ENCODE results near the gene GRK6. TPM values are rescaled to one million over a fixed set of nuclear protein-coding genes. Genes with fewer than 3 reads are reported as not detected.

GRK6 gene
- total RNA-seq, 8 experiments from 2014 or later = 16.2 to 29.5 (median 21.5) TPM

GRCh38 chr5:177468329-177468684 is 41.8 kb downstream of the GRK6 start:
- in situ Hi-C loops (cut with MboI; ENCODE audit: low pct_unique_long_range_greater_than_20kb in 2 of 9, low sequenced_read_pairs in 9 of 9, unreplicated experiment in 9 of 9) = no loop called here
- no peak overlapping the region for H3K4me3 ChIP-seq
- ATAC-seq (replicated peaks in 6 of 8) = no peak

GRCh38 chr5:177468685-177469628 is 42.5 kb downstream of the GRK6 start:
- peak overlapping the region; percentile 53 to 81 for H3K27ac ChIP-seq
- WGBS, 10 experiments = 36 to 60% (median 39%) methylated on average over 1 to 4 of the region's 25 CpGs; no CpG with 5 or more reads in 7 of the 10 experiments
- H3K4me3 ChIP-seq = peak overlapping the region in 2 of 5 donors; percentile 3 to 6
- ATAC-seq (replicated peaks in 6 of 8) = peak; percentile 44 to 72 (median 66)
- H3K4me1 ChIP-seq (replicated peaks in 1 of 2) = peaks cover 37 to 42% of the 10 kb centered on the region in 2 donors
- in situ Hi-C loops (cut with MboI; ENCODE audit: low pct_unique_long_range_greater_than_20kb in 2 of 9, low sequenced_read_pairs in 9 of 9, unreplicated experiment in 9 of 9) = no loop called here

More at GRCh38 chr5:177468329-177468684, 41.8 kb downstream of the GRK6 start:
- Histone ChIP-seq H3K27ac (peak overlapping the region; percentile 53 to 81), H3K4me1 (replicated peaks in 1 of 2) (peaks cover 36 to 41% of the 10 kb centered on the region in 2 donors)
- 80 to 100% methylated on average over 1 of the region's 2 CpGs; no CpG with 5 or more reads in 8 of the 10 experiments for WGBS, 10 experiments

GRCh38 chr5:177469750-177470525 is 43.5 kb downstream of the GRK6 start:
- ATAC-seq (replicated peaks in 6 of 8) = no peak
- peaks cover 44 to 48% of the 10 kb centered on the region in 2 donors for H3K4me1 ChIP-seq (replicated peaks in 1 of 2)
- H3K4me3 ChIP-seq = peak overlapping the region in 2 of 5 donors; percentile 3 to 6
- 0 to 100% (median 64%) methylated on average over 1 to 5 of the region's 8 CpGs; no CpG with 5 or more reads in 4 of the 10 experiments for WGBS, 10 experiments
- peak overlapping the region; percentile 35 to 81 for H3K27ac ChIP-seq
- in situ Hi-C loops (cut with MboI; ENCODE audit: low pct_unique_long_range_greater_than_20kb in 2 of 9, low sequenced_read_pairs in 9 of 9, unreplicated experiment in 9 of 9) = no loop called here

GRCh38 chr5:177470759-177471536 is 44.5 kb downstream of the GRK6 start:
- WGBS, 10 experiments = 0 to 100% (median 92%) methylated on average over 1 to 4 of the region's 10 CpGs; no CpG with 5 or more reads in 6 of the 10 experiments
- H3K4me1 ChIP-seq (replicated peaks in 1 of 2) = peaks cover 44 to 48% of the 10 kb centered on the region in 2 donors
- in situ Hi-C loops (cut with MboI; ENCODE audit: low pct_unique_long_range_greater_than_20kb in 2 of 9, low sequenced_read_pairs in 9 of 9, unreplicated experiment in 9 of 9) = no loop called here
- ATAC-seq (replicated peaks in 6 of 8) = no peak
- peak overlapping the region in 4 of 5 donors; percentile 71 to 98 (median 92) for H3K4me3 ChIP-seq
- H3K27ac ChIP-seq = peak overlapping the region; percentile 98 to 99

GRCh38 chr5:177471610-177472356 is 45.3 kb downstream of the GRK6 start:
- Histone ChIP-seq H3K4me3 (peak overlapping the region; percentile 71 to 98 (median 93)), H3K4me1 (replicated peaks in 1 of 2) (peaks cover 44 to 48% of the 10 kb centered on the region in 2 donors), H3K27ac (peak overlapping the region; percentile 98 to 99)
- in situ Hi-C loops (cut with MboI; ENCODE audit: low pct_unique_long_range_greater_than_20kb in 2 of 9, low sequenced_read_pairs in 9 of 9, unreplicated experiment in 9 of 9) = no loop called here
- ATAC-seq (replicated peaks in 6 of 8) = peak in 3 of 8 experiments; percentile 1 to 11 (median 8)
- 0 to 40% (median 0%) methylated on average over 1 to 4 of the region's 14 CpGs; no CpG with 5 or more reads in 5 of the 10 experiments for WGBS, 10 experiments

- peak overlapping the region; percentile 71 to 98 (median 93) for H3K4me3 ChIP-seq
- peak; percentile 7 to 49 (median 42) for ATAC-seq (replicated peaks in 6 of 8)
- peaks cover 44 to 48% of the 10 kb centered on the region in 2 donors for H3K4me1 ChIP-seq (replicated peaks in 1 of 2)
- peak overlapping the region; percentile 98 to 99 for H3K27ac ChIP-seq
- in situ Hi-C loops (cut with MboI; ENCODE audit: low pct_unique_long_range_greater_than_20kb in 2 of 9, low sequenced_read_pairs in 9 of 9, unreplicated experiment in 9 of 9) = no loop called here
- WGBS, 10 experiments = 0% methylated on average over 1 of the region's 93 CpGs; no CpG with 5 or more reads in 9 of the 10 experiments
These were observed 46.3 kb downstream of the GRK6 start for GRCh38 chr5:177472460-177473442.

- H3K27ac ChIP-seq = peak within 1 kb of the TSS; percentile 98 to 99
- peak; percentile 12 to 72 (median 50) for ATAC-seq (replicated peaks in 6 of 8)
- whole genome bisulfite sequencing, 10 experiments = no CpG with 5 or more reads among the region's 69 CpGs
- peak within 1 kb of the TSS; percentile 71 to 98 (median 93) for H3K4me3 ChIP-seq
- H3K4me1 ChIP-seq (replicated peaks in 1 of 2) = peaks cover 43 to 44% of the 10 kb centered on the region in 2 donors
- in situ Hi-C loops (cut with MboI; ENCODE audit: low pct_unique_long_range_greater_than_20kb in 2 of 9, low sequenced_read_pairs in 9 of 9, unreplicated experiment in 9 of 9) = no loop called here
These were observed 47.0 kb downstream of the GRK6 start, which contains the start of gene DBN1 for GRCh38 chr5:177473443-177474001. Gene DBN1, minus strand, starts transcription at chr5:177473634. Its CDS starts 113 bp downstream, at chr5:177473521.

- in situ Hi-C loops (cut with MboI; ENCODE audit: low pct_unique_long_range_greater_than_20kb in 2 of 9, low sequenced_read_pairs in 9 of 9, unreplicated experiment in 9 of 9) = no loop called here
- Histone ChIP-seq H3K4me1 (replicated peaks in 1 of 2) (peaks cover 39 to 40% of the 10 kb centered on the region in 2 donors), H3K4me3 (peak overlapping the region in 4 of 5 donors; percentile 91 to 98 (median 94)), H3K27ac (no peak overlapping the region)
- ATAC-seq (replicated peaks in 6 of 8) = no peak
- no CpG with 5 or more reads among the region's 7 CpGs for WGBS, 10 experiments
These were observed 47.6 kb downstream of the GRK6 start for GRCh38 chr5:177474002-177474476.

- in situ Hi-C loops (cut with MboI; ENCODE audit: low pct_unique_long_range_greater_than_20kb in 2 of 9, low sequenced_read_pairs in 9 of 9, unreplicated experiment in 9 of 9) = loop anchor here in 1 of 9 experiments (25.0 kb wide), 1 partner anchor 88 kb away; the partner anchor contains the start of gene SLC34A1
- 0 to 71% (median 20%) methylated on average over 1 of the region's 4 CpGs; no CpG with 5 or more reads in 7 of the 10 experiments for WGBS, 10 experiments
- H3K4me1 ChIP-seq (replicated peaks in 1 of 2) = peaks cover 33 to 37% of the 10 kb centered on the region in 2 donors
- H3K27ac ChIP-seq = no peak overlapping the region
- ATAC-seq (replicated peaks in 6 of 8) = no peak
- no peak overlapping the region for H3K4me3 ChIP-seq
These were observed 48.5 kb downstream of the GRK6 start for GRCh38 chr5:177474846-177475562.
